Esophagus squamous epithelium (tissue), 4 donors: ENCODE measurements around the gene CHCHD3.

Experiments
- CTCF ChIP-seq, 6 experiments: fragments of 450-650 bp in 4 of 6; fragments of 200-600 bp in 2 of 6; sonication (generic) in 2 of 6; IDR thresholded peaks; one replicate each; pipeline ENCODE4 v1.5.1; 2016 to 2019; ENCODE audit warnings: antibody characterized with exemption in 6 of 6, mild to moderate bottlenecking in 4 of 6, moderate library complexity in 4 of 6
- POLR2A ChIP-seq, 4 donors: fragments of 450-650 bp; IDR thresholded peaks; one replicate each; pipeline ENCODE4 v1.6.1; 2017; ENCODE audit warnings: antibody characterized with exemption in 4 of 4, mild to moderate bottlenecking in 4 of 4, moderate library complexity in 3 of 4

- TF ChIP-seq CTCF (IDR thresholded peaks at IDR 0.05) (no peak), POLR2A (IDR thresholded peaks at IDR 0.05) (no peak)
These were observed 177.7 kb downstream of the CHCHD3 start for GRCh38 chr7:132904209-132904608.
